HEK293T (cell line): ENCODE results near the gene MACROD2.

Experiments used
- CTBP1 ChIP-seq: fragments of 450-650 bp; IDR thresholded peaks from 2 replicates; pipeline ENCODE4 v1.6.1; 2016; ENCODE audit warnings: borderline replicate concordance
- ELF4 ChIP-seq: fragments of 450-650 bp; IDR thresholded peaks from 2 replicates; pipeline ENCODE4 v1.6.1; 2017; ENCODE audit warnings: antibody characterized with exemption
- FOXA1 ChIP-seq: fragments of 450-650 bp; IDR thresholded peaks from 2 replicates; pipeline ENCODE4 v1.6.1; 2016; ENCODE audit warnings: mild to moderate bottlenecking
- FOXK2 ChIP-seq: fragments of 450-650 bp; IDR thresholded peaks from 2 replicates; pipeline ENCODE4 v1.6.1; 2016; ENCODE audit warnings: mild to moderate bottlenecking
- FOXM1 ChIP-seq: fragments of 450-650 bp; IDR thresholded peaks from 2 replicates; pipeline ENCODE4 v1.6.1; 2017; ENCODE audit warnings: mild to moderate bottlenecking, borderline replicate concordance

DNA sequence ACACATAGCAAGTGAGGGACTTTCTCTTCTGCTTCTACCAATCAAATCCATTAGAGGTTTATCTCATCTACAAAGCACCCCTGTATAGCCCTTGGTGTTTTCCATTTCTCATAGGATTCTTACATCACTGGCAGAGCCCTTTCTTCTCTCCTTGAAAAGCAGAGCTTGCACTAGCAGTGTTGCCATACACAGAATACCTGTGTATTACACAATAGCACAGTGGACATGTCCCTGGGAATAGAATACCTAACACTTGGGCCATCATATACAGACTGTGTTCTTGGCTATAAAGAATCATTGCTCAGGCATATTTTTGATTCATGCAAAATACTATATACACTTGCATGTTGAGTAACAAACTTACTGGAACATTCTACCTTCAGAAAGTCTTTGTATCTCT, 1996.0 kb downstream of the MACROD2 start:
- no peak for TF ChIP-seq FOXM1
- TF ChIP-seq FOXK2: no peak
- no peak for TF ChIP-seq FOXA1
- no peak for TF ChIP-seq CTBP1
- no peak for TF ChIP-seq ELF4
